Astrocyte (in vitro differentiated cells and primary cell): ENCODE results near the gene FLCN.

Experiments used
- EZH2 ChIP-seq: IDR thresholded peaks from 2 replicates; pipeline ENCODE4 v1.6.1; 2012; ENCODE audit warnings: mild to moderate bottlenecking, low read length, inconsistent platforms; ENCODE audit not compliant: insufficient read depth
- TF ChIP-seq, protein P1 (sequence below): IDR thresholded peaks from 2 replicates; pipeline ENCODE4 v1.5.1; 2011; ENCODE audit warnings: low read depth, mild to moderate bottlenecking, inconsistent platforms, low read length, moderate library complexity; ENCODE audit not compliant: insufficient read depth

- TF ChIP-seq EZH2 = no peak
- TF ChIP-seq, protein P1, sequence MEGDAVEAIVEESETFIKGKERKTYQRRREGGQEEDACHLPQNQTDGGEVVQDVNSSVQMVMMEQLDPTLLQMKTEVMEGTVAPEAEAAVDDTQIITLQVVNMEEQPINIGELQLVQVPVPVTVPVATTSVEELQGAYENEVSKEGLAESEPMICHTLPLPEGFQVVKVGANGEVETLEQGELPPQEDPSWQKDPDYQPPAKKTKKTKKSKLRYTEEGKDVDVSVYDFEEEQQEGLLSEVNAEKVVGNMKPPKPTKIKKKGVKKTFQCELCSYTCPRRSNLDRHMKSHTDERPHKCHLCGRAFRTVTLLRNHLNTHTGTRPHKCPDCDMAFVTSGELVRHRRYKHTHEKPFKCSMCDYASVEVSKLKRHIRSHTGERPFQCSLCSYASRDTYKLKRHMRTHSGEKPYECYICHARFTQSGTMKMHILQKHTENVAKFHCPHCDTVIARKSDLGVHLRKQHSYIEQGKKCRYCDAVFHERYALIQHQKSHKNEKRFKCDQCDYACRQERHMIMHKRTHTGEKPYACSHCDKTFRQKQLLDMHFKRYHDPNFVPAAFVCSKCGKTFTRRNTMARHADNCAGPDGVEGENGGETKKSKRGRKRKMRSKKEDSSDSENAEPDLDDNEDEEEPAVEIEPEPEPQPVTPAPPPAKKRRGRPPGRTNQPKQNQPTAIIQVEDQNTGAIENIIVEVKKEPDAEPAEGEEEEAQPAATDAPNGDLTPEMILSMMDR = no peak
Observed at GRCh38 chr17:17229416-17230384, 7.3 kb downstream of the FLCN start.
